HG03571 (cell line): Measurements from ENCODE around the gene GPC5.

ENCODE experiments used
- ATAC-seq: cut with Tn5 transposase; IDR thresholded peaks from one replicate; pipeline ENCODE4 v1.9.1; 2021; ENCODE audit not compliant: unreplicated experiment

The GPC5 gene

GRCh38 chr13:92589955-92590354 lies 1191.5 kb downstream of the GPC5 start:
- no peak for ATAC-seq

- ATAC-seq = no peak
Observed at GRCh38 chr13:92590503-92590908, 1192.1 kb downstream of the GPC5 start.

GRCh38 chr13:92591117-92591516 lies 1192.7 kb downstream of the GPC5 start:
- no peak for ATAC-seq

GRCh38 chr13:92592757-92593156 lies 1194.3 kb downstream of the GPC5 start:
- no peak for ATAC-seq

GRCh38 chr13:92602560-92602959 lies 1204.1 kb downstream of the GPC5 start:
- no peak for ATAC-seq

GRCh38 chr13:92609376-92609775 lies 1211.0 kb downstream of the GPC5 start:
- no peak for ATAC-seq

- no peak for ATAC-seq
Observed at GRCh38 chr13:92612892-92613291, 1214.5 kb downstream of the GPC5 start.

GRCh38 chr13:92613921-92614320 lies 1215.5 kb downstream of the GPC5 start:
- no peak for ATAC-seq

GRCh38 chr13:92621985-92622384 lies 1223.6 kb downstream of the GPC5 start:
- ATAC-seq = no peak

- ATAC-seq = no peak
Observed at GRCh38 chr13:92622905-92623304, 1224.5 kb downstream of the GPC5 start.

- no peak for ATAC-seq
Observed at GRCh38 chr13:92626274-92626673, 1227.9 kb downstream of the GPC5 start.

GRCh38 chr13:92640936-92641335 lies 1242.5 kb downstream of the GPC5 start:
- ATAC-seq = no peak

GRCh38 chr13:92649140-92649813 lies 1250.9 kb downstream of the GPC5 start:
- no peak for ATAC-seq

- no peak for ATAC-seq
Observed at GRCh38 chr13:92656103-92656502, 1257.7 kb downstream of the GPC5 start.

- ATAC-seq = no peak
Observed at GRCh38 chr13:92656648-92657047, 1258.2 kb downstream of the GPC5 start.

- no peak for ATAC-seq
Observed at GRCh38 chr13:92657565-92657964, 1259.1 kb downstream of the GPC5 start.

- no peak for ATAC-seq
Observed at GRCh38 chr13:92658293-92658692, 1259.9 kb downstream of the GPC5 start.

GRCh38 chr13:92661406-92661805 lies 1263.0 kb downstream of the GPC5 start:
- no peak for ATAC-seq

GRCh38 chr13:92668157-92668556 lies 1269.7 kb downstream of the GPC5 start:
- ATAC-seq = no peak

GRCh38 chr13:92670096-92670495 lies 1271.7 kb downstream of the GPC5 start:
- ATAC-seq = no peak

GRCh38 chr13:92671821-92672220 lies 1273.4 kb downstream of the GPC5 start:
- ATAC-seq = no peak

- no peak for ATAC-seq
Observed at GRCh38 chr13:92676246-92676645, 1277.8 kb downstream of the GPC5 start.

- no peak for ATAC-seq
Observed at GRCh38 chr13:92677571-92677970, 1279.2 kb downstream of the GPC5 start.
